HUES6 (cell line): ENCODE measurements around the gene ERCC5.

Experiments
- H3K27ac ChIP-seq: 2 replicates; pipeline ENCODE4 v1.7.0; 2013; ENCODE audit warnings: low read depth, mild to moderate bottlenecking, low read length, inconsistent platforms
- H3K27me3 ChIP-seq: 2 replicates; pipeline ENCODE4 v1.6.1; 2013; ENCODE audit warnings: low read length; ENCODE audit not compliant: control insufficient read depth, insufficient read depth
- H3K36me3 ChIP-seq: 2 replicates; pipeline ENCODE4 v1.6.1; 2013; ENCODE audit warnings: low read length; ENCODE audit not compliant: control insufficient read depth, insufficient read depth
- H3K4me1 ChIP-seq: 2 replicates; pipeline ENCODE4 v1.6.1; 2013; ENCODE audit warnings: low read length; ENCODE audit not compliant: control insufficient read depth, insufficient read depth
- H3K4me3 ChIP-seq: 2 replicates; pipeline ENCODE4 v1.5.1; 2013; ENCODE audit warnings: low read depth, low read length
- H3K9ac ChIP-seq: one replicate; pipeline ENCODE4 v1.6.1; 2013; ENCODE audit warnings: mild to moderate bottlenecking, low read length
- H3K9me3 ChIP-seq: 2 replicates; pipeline ENCODE4 v1.6.1; 2013; ENCODE audit warnings: low read depth, low read length; ENCODE audit not compliant: control insufficient read depth, insufficient read depth

The ERCC5 gene

DNA sequence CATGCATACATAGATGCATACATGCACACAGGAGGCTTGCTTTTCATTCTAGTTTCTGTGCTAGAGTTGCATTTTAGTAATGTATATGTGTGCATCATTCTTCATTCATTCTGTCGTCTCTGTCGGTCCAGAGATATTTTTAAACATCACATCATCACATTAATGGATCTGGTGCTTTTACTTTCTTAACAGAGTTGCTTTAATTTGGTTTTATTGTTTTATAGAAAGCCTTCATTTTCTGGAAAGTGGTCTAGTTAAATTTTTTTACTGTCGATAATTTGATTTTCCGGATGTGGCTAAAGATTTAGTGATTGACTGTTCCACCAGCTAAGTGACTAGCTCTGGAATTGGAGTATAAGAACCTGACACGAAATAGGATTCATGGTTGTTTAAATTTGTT is 30.0 kb upstream of the ERCC5 start:
- Histone ChIP-seq H3K27me3 (no peaks in the 10 kb centered on the region), H3K27ac (no peak overlapping the region), H3K36me3 (no peaks in the 10 kb centered on the region), H3K4me1 (no peaks in the 10 kb centered on the region), H3K4me3 (no peak overlapping the region), H3K9ac (no peak overlapping the region), H3K9me3 (peaks cover 3% of the 10 kb centered on the region; the same call in 1 of the 2 replicates)

DNA sequence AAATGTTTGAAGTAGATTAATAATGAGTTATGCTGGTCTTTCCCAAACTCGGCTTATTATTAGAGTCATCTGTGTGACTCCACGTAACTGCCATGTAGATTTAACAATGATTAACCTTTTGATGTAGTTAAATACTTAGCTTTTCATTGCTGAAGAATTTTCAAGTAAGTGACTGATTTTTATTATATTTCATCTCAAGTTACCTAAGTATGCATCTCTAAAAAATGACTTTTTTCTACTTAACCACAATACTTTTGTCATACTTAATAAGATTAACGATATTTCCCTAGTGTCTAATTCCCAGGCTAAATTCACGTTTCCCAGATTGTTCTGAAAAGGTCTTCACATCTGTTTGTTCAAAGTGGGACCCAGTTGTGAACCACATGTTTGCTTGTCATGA is 29.1 kb upstream of the ERCC5 start:
- no peak overlapping the region for H3K27ac ChIP-seq
- no peaks in the 10 kb centered on the region for H3K27me3 ChIP-seq
- no peak overlapping the region for H3K4me3 ChIP-seq
- H3K9me3 ChIP-seq, result no peaks in the 10 kb centered on the region
- no peaks in the 10 kb centered on the region for H3K4me1 ChIP-seq
- no peaks in the 10 kb centered on the region for H3K36me3 ChIP-seq
- no peak overlapping the region for H3K9ac ChIP-seq

DNA sequence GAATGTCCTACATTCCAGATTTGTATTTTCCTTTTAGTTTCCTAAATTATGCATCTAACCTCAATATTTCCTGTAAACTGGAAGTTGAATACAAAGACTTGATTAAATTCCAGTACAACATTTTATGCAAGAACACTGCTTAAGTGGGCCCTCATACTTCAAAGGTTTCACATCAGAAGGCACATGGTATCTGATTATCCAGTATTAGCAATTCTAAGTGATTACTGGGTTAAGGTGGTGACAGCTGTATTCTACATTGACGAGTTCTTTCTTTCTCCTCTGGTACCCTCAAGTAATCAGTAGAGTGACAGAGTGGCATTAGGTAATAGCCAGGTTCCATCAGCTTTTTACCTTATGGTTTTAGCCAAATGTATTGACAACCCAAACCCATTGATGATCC is 28.6 kb upstream of the ERCC5 start:
- Histone ChIP-seq H3K9ac (no peak overlapping the region), H3K4me1 (no peaks in the 10 kb centered on the region), H3K9me3 (no peaks in the 10 kb centered on the region), H3K27ac (no peak overlapping the region), H3K27me3 (no peaks in the 10 kb centered on the region), H3K36me3 (no peaks in the 10 kb centered on the region; the same call in 1 of the 2 replicates), H3K4me3 (no peak overlapping the region)

DNA sequence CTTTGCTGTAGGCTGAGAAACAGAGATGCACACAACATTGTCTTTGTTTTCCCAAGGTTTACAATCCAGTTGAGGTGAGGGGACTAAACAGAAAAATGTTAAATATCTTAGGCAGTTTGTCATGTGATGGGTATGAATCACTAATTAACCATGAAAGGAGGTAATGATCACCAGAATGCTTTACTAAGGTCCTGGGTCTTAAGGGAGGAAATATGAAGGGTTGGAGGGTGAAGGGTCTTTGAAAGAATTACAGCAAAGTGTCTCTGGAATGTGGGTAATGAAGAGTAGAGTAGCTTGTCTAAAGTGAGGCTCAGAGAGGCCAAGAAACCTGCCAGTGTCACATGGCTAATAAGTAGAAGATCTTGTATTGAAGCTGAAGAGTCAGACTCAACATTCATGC is 27.9 kb upstream of the ERCC5 start:
- Histone ChIP-seq H3K9ac (no peak overlapping the region), H3K27me3 (no peaks in the 10 kb centered on the region), H3K4me3 (no peak overlapping the region), H3K4me1 (no peaks in the 10 kb centered on the region), H3K9me3 (no peaks in the 10 kb centered on the region), H3K27ac (no peak overlapping the region), H3K36me3 (peaks cover 2% of the 10 kb centered on the region)

DNA sequence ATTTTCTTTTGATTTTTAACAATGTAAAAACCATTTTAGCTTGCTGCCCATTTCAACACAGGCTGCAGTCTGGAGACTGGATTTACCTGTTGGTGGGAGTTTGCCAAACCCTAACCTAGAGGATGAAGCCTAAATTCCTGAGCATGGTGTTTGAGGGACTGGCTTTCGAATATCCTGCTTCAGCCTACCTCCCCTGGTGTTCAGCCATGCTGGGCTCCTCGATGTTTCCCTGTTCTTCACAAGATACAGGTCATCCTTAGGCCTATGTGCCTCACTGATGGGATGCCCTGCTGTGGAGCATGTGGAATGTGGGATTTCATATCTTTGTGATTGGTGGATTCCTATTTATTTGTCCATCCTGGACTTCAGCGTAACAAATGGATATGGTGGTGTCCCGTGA is 20.4 kb upstream of the ERCC5 start:
- Histone ChIP-seq H3K4me3 (no peak overlapping the region), H3K36me3 (peaks cover 8% of the 10 kb centered on the region), H3K9me3 (no peaks in the 10 kb centered on the region), H3K4me1 (peaks cover 7% of the 10 kb centered on the region), H3K27me3 (no peaks in the 10 kb centered on the region), H3K9ac (no peak overlapping the region), H3K27ac (peak overlapping the region; percentile 29; the same call in 1 of the 2 replicates)

DNA sequence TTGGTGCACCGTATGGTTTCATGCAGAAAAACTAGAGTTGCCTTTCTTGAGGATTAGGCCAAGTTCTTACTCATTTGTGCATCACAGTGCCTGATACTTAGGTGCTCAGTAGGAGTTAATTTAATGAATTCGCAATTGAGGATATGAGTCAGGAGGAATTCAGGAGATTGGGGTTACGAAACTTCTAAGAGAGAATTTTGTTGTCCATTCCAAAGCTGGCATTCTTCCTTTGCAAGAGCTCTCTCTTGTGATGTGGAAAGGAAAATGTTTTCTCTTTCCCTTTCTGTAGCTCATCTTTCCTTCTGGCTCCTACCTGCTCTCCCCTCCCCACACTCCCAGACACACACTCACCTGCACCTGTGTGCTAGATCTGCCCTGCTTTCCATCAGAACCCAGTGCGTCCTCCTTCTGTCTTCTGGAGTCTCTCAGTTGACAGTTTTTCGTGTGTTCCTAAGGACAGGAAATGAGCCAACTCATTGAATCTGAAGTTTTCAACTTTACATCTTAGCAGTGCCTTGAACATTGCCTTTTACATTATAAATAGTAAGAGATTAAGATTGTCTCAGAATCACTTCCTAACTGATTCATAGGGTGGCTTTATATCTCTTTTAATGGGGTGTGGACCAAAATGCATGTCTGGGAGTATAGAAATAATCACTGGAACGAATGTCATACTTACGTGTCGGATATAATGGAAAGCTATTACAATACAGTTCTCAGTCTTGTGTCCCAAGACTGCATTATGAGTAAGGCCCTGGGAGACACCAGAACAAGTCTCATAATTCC is 19.7 kb upstream of the ERCC5 start:
- peaks cover 7% of the 10 kb centered on the region for H3K4me1 ChIP-seq
- H3K9me3 ChIP-seq, result no peaks in the 10 kb centered on the region
- H3K27me3 ChIP-seq, result no peaks in the 10 kb centered on the region
- no peak overlapping the region for H3K4me3 ChIP-seq
- H3K27ac ChIP-seq, result 0 out of 2 replicates have a peak overlapping the region, but pooled peaks have one; percentile 29
- H3K9ac ChIP-seq, result no peak overlapping the region
- peaks cover 8% of the 10 kb centered on the region for H3K36me3 ChIP-seq

DNA sequence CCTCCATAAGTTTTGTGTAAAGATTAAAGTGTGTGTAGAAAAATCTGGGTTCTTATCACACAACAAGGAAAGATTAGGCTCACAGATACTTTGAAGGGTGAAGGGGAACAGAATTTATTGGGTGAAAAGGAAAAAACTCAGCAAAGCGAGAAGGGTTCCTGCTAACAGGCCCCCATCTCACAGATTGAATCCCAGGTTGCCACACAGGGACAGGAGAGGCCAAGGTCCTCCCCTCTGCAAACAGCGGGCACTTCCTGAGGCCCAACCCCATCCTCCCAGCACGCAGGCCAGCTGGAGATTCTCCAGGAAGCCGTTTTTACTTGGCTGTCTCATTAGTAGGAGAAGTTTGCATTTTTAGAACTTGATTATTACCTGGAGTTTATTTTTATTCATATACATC is 15.2 kb upstream of the ERCC5 start:
- Histone ChIP-seq H3K9me3 (no peaks in the 10 kb centered on the region), H3K4me1 (peaks cover 2% of the 10 kb centered on the region; the same call in 1 of the 2 replicates), H3K9ac (no peak overlapping the region), H3K27me3 (no peaks in the 10 kb centered on the region), H3K4me3 (no peak overlapping the region), H3K36me3 (no peaks in the 10 kb centered on the region), H3K27ac (no peak overlapping the region)

DNA sequence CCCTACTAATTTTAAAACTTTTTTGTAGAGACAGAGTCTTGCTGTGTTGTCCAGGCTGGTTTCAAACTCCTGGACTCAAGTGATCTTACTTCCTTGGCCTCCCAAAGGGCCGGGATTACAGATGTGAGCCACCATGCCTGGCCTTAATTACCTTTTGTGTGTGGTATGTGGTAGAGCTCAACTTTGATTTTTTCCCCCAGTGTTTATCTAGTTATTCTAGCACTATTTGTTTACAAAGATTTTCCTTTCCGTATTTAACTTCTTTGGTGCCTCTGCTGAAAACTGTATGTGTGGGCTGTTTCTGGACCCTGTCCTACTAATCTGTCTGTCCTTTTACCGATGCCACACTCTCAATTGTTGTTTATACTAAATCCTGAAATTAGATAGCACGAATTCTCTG is 9.4 kb upstream of the ERCC5 start:
- Histone ChIP-seq H3K4me1 (no peaks in the 10 kb centered on the region), H3K9me3 (no peaks in the 10 kb centered on the region), H3K36me3 (0 out of 2 replicates have a peak, but pooled peaks cover 3% of the 10 kb centered on the region), H3K9ac (no peak overlapping the region), H3K27me3 (no peaks in the 10 kb centered on the region), H3K4me3 (no peak overlapping the region), H3K27ac (no peak overlapping the region)

DNA sequence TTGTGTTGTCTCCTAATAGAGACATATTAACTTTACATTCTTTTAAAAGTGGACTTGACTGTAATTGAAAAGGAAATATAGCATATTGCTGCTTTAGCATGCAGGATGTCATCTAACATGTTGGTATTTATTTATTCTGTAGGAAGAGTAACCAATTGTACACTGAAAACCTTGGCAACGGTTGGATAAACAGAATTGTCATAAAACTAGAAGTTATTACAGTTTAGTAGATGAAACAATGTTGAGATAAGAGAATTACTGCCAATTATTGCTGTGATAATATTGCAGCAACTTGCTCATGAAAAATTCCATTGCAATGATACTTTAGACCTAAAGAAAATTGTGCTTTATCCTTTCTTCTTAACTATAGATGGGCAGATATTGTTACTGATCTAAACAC is 7.6 kb upstream of the ERCC5 start:
- H3K4me3 ChIP-seq, result no peak overlapping the region
- 0 out of 2 replicates have a peak, but pooled peaks cover 3% of the 10 kb centered on the region for H3K36me3 ChIP-seq
- H3K4me1 ChIP-seq, result no peaks in the 10 kb centered on the region
- no peak overlapping the region for H3K27ac ChIP-seq
- H3K27me3 ChIP-seq, result no peaks in the 10 kb centered on the region
- H3K9ac ChIP-seq, result no peak overlapping the region
- H3K9me3 ChIP-seq, result no peaks in the 10 kb centered on the region

DNA sequence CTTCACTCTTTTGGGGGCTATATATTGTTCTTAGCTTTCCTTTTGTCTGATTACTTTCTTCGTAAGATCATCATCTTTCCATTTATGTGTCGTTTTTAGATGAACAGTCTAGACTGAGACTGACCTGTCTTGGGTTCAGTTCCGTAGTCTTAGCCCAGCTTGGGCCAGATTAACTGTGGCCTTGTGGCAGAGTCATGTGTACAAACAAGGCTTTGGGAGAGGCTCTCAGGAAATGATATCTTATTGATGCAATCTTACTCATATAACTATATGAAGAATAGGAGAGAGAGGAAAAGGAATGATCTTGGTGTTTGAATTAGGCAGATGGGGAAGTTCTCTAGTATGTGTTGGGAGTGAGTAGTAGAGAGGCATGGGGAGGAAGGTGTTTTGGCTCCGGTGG is 6.8 kb upstream of the ERCC5 start:
- Histone ChIP-seq H3K27ac (no peak overlapping the region), H3K9ac (no peak overlapping the region), H3K36me3 (0 out of 2 replicates have a peak, but pooled peaks cover 3% of the 10 kb centered on the region), H3K4me3 (no peak overlapping the region), H3K27me3 (no peaks in the 10 kb centered on the region), H3K9me3 (no peaks in the 10 kb centered on the region), H3K4me1 (no peaks in the 10 kb centered on the region)

DNA sequence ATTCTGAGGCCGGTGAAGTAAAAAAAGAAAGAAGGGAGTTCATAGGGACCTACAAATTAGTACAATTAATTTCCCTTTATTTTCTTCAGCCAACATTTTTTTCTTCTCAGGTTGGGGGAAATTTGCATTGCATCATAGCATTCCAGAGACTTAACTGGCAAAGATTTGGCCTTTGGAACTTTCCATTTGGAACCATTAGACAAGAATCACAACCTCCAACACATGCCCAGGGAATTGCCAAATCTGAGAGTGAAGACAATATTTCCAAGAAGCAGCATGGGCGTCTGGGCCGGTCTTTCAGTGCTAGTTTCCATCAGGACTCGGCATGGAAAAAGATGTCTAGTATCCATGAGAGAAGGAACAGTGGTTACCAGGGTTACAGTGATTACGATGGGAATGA is 6.4 kb upstream of the ERCC5 start:
- Histone ChIP-seq H3K9ac (no peak overlapping the region), H3K36me3 (0 out of 2 replicates have a peak, but pooled peaks cover 3% of the 10 kb centered on the region), H3K27me3 (no peaks in the 10 kb centered on the region), H3K4me1 (no peaks in the 10 kb centered on the region), H3K27ac (no peak overlapping the region), H3K9me3 (no peaks in the 10 kb centered on the region), H3K4me3 (no peak overlapping the region)
